ENCODE results near the gene KRT34.
A peak's percentile ranks its signal among the peaks of the same experiment; 100 is the strongest.
"Not testable (repeated sequence)": the region's sequence is repeated elsewhere in the genome, so short reads cannot be mapped to it uniquely, and the experiment has no call there.

KRT34 gene

DNA sequence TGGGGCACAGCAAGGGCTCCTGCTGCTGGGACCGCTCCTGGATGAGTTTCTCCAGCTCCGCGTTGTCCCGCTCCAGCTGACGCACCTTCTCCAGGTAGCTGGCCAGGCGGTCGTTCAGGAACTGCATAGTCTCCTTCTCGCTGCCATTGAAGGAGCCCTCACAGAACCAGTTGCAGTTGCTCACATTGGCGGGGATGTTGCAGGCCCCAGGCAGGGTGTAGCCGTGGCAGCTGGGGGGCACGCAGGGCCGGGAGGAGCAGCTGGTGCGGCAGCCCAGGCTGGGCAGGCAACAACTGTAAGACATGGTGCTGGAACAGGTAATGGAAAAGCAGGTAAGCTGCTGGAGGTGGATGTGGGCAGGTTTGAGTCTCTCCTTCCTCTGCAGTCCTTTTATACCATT is at the start of gene KRT34:
KRT34 (minus strand) TSS at position 364 of the 400 bp plus-strand sequence; CDS start at position 304, 60 bp downstream.
- not testable (repeated sequence) for DNase-seq (ENCODE audit: low spot score)

DNA sequence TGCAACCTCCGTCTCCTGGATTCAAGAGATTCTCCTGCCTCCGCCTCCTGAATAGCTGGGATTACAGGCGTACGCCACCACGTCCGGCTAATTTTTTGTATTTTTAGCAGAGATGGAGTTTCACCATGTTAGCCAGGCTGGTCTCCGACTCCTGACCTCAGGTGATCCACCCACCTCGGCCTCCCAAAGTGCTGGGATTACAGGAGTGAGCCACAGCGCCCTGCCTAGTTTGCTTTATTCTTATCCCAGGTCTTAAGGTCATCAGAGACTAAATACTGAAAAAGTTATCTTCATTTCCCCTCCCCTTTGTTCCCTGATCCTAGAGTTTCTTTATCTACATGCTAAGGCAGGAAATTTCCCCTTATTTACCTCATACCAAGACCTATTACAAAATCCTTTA is 48.3 kb upstream of the KRT34 start:
- not testable (repeated sequence) for DNase-seq (ENCODE audit: low spot score)

DNA sequence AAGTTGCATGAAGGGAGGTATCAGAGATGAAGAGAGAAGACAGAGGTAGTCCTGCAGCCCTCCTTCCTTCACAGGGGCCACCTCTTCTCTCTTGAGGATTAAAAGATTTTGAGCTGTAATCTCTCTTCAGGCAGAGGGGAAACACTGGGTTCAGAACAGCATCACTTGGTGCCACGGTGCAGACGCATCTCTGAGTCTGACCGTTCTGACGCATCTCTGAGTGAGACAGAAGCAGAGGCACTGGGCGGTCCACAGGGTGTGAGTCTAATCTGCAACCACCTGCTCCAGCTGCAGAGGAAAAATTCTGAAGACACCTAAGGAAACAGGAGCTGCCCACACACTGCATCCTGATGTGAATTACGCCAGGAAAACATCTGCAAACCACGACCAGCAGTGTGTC is 47.6 kb upstream of the KRT34 start:
- DNase-seq (ENCODE audit: low spot score): no peak

DNA sequence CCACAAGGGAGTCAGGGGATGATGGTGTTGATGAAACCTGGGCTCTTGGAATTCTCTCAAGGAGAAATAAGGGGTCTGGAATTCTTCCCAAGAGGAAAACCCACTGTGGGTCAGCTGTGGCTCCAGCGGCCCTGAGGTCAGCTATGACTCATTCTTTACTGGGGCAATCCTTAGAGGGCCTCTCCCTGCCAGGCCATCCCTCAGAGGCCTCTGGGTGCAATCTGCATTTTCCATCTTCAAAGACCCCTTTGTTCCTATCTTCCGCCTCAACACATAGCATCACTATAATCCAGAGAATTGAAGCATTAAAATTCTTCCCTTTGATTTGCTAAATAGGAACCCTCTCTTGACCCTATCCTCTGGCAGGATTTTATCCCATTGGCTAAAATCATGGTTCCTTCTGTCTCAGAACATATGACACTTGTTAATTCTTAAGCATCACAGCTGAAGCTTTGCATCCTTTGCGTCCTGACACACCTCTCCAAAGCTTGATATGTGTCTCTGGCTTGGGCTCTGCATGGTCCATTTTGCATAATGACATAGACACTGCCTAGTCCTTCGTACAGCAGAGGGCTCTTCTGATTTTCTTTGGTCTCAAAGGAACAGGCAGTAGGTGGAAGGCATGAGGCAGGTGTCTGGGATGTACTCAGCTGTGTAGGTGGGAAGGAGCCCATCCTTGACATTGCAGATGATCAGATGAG is 46.6 kb upstream of the KRT34 start:
- DNase-seq (ENCODE audit: low spot score): peak; percentile 28

DNA sequence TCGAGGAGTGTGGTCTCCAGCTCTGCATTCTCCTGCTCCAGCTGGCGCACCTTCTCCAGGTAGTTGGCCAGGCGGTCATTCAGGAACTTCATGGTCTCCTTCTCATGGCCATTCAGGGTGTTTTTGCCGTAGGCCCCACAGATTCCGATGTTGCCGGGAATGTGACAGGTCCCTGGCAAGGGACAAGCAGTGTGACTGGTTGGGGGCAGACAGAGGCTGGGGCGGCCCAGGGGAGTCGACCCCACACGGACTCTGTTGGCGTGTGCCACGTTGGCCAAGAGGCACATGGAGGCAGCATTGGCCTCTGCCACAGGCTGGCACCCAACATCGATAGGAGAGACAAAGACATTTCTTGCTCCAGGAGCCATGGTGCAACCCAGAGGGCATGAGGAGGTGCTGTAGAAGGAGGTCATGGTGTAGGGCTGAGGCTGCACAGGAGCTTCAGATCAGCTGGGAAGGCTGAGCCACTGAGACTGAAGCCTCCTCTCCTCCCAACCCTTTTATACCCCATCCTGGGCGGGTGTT is 42.1 kb upstream of the KRT34 start, which contains the start of gene KRT37:
KRT37 (minus strand) TSS at position 475 of the 525 bp plus-strand sequence; CDS start at position 413, 62 bp downstream.
- no peak for DNase-seq (ENCODE audit: low spot score)

DNA sequence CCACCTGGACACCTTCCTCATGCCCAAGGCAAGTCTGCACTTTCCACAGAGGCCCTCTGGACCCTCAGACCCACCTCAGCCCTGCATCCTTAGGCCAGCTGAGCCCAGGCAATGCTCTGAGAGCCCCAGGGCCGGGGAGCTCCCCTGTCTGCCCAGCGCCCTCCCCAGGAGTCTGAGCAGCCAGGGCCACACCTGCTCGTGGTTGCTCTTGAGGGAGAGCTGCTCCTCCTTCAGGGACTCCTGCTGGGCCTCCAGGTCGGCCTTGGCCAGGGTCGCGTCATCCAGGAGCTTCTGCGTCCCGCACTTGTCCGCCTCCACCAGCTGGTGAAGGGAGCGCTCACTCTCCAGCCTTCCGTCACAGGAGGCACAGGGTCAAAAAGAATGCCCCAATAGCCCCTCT is 40.5 kb upstream of the KRT34 start:
- not testable (repeated sequence) for DNase-seq (ENCODE audit: low spot score)

DNA sequence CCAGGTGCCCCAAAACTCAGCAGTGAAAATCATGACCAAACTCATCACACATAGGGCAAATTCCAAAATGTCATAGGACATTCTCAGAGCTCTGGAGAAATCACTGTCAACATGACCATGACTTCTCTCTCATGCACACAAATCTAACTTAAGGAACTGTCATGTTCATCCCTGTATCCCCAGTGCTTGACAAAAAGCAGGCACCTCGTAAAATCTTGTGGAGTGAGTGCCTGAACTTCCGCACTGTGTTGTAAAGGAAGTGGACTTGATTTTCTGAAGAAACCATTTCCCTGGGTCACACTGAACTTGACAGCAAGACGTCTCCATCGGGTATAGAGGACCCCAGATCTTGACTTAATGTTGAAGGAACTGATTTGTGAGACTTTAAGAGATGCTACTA is 39.5 kb upstream of the KRT34 start:
- no peak for DNase-seq (ENCODE audit: low spot score)

DNA sequence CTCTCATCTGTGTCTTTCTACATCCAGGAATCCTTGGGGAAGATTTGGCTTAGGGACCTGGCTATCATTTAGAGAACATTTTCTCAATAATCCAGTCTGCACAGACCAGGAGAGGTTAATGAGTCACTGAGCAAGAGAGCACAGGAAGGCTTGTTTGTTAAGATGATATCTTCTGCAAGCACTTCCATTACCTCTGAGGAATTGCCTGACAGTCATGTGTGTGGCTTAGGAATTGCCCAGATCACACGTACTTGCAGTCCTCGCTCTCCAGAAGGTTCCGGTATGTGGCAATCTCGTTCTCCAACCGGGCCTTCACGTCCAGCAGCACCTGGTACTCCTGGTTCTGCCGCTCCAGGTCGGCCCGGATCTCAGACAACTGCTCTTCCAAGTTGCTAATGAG is 39.0 kb upstream of the KRT34 start:
- peak; percentile 41 for DNase-seq (ENCODE audit: low spot score)

DNA sequence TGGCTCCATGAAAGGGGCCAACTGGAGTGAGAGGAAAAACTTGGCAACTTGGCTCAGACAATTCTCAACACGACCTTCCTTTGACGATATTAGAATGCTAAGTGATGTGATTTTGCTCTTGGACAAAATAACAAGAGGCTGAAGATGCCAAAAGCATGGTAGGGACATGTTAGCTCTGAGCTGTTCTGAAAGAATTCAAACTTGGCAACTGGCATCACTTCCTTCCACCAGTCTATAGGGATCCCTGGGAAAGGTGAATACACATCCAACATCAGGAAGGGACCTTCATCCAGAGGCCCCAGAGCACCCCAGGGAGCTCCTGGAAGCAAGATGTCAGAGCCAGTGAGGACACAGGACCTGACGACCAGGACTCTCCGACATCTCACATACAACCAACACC is 38.0 kb upstream of the KRT34 start:
- peak; percentile 58 for DNase-seq (ENCODE audit: low spot score)

DNA sequence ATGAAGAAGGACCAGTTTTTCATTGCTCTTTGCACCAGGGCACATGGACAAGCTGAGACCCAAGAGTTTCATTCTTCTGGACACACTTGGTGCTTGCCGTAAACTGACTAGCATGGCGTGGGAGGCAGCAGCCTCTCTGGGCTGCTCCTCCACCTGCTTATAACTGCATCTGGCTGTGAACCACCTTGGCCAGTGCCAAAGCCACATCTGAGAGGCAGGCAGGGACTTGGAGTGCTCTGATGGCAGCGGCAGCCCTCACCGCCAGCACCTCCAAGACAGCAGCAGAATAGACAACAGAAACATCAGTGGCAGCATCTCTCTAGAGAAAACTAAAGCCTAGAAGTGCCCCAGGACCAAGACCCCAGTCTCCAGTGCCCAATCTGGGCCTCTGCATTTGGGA is 37.6 kb upstream of the KRT34 start:
- DNase-seq (ENCODE audit: low spot score): no peak

DNA sequence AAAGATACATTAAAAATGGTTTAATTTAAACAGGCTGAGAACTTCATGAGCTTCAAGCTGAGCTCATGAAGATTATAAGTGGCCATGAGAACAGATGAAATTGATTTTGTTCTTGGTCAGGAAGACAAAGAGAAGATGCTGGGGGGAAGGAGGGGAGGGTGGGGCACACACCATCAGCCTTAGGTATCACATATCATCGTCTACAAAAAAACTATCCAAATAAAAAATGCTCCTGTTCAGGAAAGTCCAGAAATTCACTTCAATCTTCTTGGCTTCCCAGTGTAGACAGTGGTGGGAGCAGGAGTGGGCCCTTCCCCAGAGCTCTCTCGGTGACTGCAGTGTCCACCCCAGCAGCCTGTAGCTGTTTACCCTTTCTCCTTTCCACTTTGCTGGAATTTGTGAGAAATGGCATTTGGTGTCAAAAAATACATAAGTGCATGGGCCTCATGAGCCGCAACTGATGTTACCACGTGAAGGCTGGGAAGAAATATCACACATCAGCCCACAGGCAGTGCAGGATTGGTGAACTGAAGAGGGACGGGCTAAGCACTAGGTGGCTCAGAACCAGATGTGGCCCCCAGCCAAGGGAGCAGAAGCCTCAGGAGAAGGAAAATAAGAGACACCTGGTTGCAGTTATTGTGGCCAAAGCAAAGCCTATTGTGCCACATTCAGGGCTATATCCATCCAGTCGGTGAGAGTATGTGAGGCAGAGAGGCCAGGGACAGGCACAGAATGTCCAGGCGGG is 36.2 kb upstream of the KRT34 start:
- DNase-seq (ENCODE audit: low spot score): no peak

DNA sequence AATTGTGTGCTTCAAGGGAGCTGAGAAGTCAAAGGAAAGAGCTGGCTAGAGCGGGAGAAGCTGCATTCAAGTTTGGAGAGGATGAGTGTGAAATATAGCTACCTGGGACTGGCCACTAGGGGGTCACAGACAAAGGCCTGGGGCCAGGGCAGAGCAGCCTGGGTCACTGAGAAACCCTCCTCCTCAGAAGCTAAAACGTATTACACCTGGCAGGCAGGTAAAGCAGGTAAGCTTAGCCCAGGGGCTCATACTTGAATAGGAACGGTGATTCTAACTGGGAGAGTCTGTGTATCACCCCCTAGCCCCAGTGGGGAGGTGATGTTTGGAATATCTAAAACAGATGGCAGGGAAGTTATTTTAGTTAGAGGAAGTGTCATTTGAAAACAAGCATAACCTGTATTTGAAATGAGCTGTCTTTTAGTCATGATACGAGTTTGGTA is 35.5 kb upstream of the KRT34 start:
- no peak for DNase-seq (ENCODE audit: low spot score)

DNA sequence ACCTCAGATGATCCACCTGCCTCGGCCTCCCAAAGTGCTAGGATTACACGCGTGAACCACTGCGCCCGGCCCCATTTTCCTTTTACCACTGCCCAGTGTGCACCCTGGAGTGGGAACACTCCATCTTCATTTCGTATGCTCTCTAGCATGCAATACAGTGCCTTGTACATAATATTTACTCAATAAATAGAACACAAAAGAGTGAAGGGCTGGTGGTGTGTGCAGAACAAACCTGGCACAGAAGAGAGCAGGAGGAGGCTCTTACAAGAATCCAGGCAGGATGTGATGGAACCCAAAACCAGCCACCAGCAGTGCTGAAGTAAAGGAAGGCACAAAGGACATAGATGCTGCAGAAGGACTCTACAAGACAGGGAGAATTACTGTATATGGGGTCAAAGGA is 35.0 kb upstream of the KRT34 start:
- no peak for DNase-seq (ENCODE audit: low spot score)

DNA sequence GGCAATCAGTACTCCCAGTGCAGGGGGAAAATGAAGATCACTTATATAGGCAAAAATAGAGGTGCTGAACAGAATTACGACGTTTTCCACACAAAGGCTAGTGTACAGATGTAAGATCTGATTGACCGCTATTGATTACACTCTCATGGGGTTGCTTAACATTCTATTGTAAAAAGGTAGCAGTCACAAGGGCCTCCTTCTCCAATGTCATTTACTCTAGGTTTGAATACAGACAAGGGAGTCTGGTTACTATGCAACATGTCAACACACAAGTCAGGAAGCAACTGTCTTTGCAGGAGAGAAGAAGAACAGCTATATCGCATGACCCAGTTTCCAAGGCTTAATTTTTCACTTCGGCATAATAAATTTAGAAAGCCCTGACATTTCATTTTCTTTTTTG is 34.4 kb upstream of the KRT34 start:
- no peak for DNase-seq (ENCODE audit: low spot score)

DNA sequence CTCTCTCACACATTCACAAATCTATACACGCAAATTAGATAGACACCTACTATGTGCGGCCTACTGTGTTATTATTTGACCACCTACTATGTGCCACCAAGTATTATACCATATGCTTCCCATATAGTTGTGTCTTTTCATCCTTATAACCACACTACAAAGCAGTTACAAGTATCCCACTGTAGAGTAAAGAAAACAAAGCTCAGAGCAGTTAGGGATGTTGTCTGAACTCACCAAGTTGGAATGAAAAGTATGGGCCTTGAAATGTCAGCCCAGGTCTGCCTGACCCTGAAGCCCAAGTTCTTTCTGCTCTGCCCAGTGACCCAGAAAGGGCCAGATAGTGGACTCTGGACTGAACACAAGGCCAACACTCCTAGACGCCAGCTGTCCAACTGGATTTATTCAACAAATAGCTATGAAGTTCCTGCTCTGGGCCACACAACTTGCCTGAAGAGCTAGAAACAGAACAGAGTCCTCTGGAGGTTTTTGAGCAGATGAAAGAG is 33.8 kb upstream of the KRT34 start:
- peak; percentile 59 for DNase-seq (ENCODE audit: low spot score)

DNA sequence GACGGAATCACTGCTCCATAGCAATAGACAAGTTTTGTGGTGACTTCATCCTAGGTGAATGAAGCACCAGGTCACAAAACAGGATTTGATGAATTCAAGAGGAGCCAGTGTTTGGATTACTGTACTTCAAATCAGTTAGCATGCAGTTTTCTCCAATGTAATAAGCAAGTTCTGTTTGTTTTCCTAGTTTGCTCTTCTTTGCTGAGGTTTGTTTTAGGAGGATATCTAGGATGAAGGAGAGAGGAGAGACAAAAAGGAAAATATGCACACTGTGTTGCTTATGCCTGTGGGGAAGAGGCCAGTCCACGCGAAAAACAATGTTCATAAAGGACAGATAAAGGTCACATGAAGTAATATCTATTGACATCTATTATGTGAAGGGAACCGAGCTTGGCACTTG is 33.3 kb upstream of the KRT34 start:
- DNase-seq (ENCODE audit: low spot score): no peak

DNA sequence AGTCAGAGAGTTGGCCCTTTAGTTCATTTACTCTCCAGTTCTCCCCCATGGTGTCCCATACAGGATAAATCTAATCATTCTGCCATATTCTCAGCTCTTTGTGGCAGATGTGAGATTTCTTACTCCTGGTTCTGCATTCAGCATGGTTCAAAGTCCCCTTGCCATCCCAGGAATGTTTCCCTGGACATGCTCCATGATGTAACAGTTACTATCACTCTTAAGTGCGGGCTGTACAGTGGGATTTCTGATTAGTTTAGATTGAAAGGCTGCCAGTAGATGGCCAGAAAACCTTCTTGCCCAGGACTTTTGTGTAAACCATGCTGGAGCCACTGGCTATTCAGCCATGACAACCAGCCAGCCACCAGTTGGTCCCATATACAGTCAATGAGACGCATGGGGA is 31.9 kb upstream of the KRT34 start:
- DNase-seq (ENCODE audit: low spot score): no peak

DNA sequence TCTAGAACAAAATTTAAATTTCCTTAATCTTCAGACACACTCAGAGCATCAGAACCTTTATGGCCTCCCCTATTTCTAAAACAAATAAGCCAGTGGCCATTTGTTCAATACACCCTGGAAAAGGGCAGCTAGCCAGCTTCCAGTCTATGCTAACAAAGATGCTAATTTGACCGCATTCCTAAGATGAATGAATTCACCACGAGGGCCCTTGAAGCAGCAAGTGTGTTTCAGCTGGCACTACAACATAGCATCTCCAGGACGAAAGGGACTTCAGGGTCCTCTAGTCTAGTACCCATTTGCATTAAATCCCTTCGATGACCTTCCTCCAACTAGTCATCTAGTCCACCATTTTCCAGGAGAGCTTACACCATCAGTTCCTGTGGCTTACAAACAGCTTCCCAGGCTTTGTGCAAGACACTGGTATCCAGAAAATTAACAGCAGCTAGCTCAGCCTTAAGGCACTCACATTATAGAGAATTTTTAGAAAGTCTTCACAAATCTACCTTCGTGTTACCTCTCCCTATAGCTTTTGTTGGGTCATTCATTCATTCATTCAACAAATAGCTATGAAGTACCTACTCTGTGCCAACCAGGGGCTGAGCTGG is 31.3 kb upstream of the KRT34 start:
- DNase-seq (ENCODE audit: low spot score): no peak

DNA sequence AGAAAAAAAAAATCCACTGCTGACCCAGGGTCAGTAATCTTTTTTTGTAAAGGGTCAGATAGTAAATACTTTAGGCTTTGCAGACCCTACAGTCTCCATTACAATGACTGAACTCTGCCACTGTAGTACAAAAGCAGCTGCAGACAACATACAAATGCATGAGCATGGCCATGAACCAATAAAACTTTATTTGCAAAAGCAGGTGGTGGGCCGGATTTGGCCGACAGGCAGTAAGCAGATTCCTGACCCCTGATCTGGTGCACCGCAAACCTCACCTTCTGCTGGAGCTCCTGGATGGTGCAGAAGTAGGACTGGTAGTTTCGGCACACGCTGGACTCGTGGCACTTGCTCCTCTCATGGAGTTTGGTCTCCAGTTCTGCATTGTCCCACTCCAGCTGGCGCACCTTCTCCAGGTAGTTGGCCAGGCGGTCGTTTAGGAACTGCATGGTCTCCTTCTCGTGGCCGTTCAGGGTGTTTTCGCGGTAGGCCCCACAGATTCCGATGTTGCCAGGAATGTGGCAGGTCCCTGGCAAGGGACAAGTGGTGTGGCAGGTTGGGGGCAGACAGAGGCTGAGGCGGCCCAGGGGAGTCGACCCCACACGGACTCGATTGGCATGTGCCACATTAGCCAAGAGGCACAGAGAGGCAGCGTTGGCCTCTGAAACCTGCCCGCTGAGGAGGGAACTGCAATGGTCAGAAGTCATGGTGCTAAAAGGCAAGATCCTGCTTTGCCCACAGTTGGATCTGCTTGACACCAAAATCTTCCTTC is 29.1 kb upstream of the KRT34 start:
- DNase-seq (ENCODE audit: low spot score): no peak

DNA sequence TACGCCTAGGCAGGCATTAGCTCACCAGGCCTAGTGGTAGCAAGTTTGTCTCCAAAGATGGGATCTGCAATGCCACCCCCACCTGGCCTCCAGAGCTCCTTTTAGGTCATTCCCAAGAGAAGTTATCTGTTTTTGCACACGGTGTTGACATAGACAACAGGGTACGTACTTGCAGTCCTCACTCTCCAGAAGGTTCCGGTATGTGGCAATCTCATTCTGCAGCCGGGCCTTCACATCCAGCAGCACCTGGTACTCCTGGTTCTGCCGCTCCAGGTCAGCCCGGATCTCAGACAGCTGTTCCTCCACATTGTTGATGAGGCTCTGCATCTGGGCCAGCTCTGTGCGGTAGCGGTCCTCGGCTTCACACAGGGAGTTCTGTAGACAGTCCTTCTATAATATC is 25.1 kb upstream of the KRT34 start:
- DNase-seq (ENCODE audit: low spot score): no peak

DNA sequence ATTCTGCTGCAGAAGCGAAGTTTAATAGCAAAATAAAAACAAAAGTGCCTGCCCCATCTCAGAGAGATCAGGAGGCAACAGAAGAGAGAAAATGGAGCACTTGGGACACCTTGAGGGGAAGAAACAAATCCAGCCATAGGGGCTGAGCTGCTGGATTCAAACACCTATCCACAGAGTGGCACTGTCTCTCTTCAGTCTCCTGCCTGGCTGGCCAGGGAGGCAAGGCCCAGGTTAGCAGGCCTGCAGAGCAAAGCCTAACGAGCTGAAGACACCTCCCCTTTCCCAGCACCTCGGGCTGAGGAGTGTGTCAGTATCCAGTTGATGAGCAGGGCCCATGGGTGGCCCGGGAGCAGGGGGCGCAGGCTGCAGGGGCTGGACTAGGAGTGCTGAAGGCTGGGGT is 24.1 kb upstream of the KRT34 start:
- no peak for DNase-seq (ENCODE audit: low spot score)
